HG03064 (cell line): ENCODE results near the gene IL4.
"Not testable (repeated sequence)": the region's sequence is repeated elsewhere in the genome, so short reads cannot be mapped to it uniquely, and the experiment has no call there.

Source experiments
- ATAC-seq: cut with Tn5 transposase; IDR thresholded peaks from one replicate; pipeline ENCODE4 v1.9.1; 2021; ENCODE audit warnings: low read depth; ENCODE audit not compliant: unreplicated experiment

The IL4 gene

DNA sequence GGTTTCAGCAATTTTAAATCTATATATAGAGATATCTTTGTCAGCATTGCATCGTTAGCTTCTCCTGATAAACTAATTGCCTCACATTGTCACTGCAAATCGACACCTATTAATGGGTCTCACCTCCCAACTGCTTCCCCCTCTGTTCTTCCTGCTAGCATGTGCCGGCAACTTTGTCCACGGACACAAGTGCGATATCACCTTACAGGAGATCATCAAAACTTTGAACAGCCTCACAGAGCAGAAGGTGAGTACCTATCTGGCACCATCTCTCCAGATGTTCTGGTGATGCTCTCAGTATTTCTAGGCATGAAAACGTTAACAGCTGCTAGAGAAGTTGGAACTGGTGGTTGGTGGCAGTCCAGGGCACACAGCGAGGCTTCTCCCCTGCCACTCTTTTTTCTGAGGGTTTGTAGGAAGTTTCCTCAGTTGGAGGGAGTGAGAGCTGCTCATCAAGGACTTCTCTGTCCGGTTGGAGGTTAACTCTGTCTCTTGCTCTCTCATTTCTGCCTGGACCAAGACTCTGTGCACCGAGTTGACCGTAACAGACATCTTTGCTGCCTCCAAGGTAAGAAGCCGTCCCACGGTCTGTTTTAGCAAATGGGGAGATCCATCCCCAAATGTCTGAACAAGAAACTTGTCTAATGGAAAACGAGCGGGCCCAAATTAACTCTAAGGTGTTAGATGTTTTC, at the start of gene IL4:
IL4 (plus strand) TSS at position 51 of the 692 bp plus-strand sequence; CDS start at position 113, 62 bp downstream.
- ATAC-seq = no peak

DNA sequence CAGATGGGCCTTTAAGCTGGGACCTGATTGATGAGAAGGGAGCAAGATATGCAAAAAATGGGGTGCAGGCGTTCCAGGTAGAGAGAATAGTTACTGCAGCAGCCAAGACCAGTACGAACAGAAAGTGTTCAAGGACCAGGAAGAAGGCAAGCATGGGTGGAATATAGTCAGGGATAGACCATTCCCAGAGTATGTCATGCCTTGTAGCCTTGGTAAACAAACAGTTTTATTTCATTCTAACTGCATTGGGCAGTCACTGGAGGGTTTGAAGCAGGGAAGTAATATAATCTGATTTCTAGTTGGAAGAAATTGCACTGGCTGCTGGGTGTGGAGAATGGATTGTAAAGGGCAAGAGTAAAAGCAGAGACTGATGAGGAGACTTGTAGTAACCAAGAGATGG, 46.3 kb upstream of the IL4 start:
- no peak for ATAC-seq

GRCh38 chr5:132628814-132629213, 45.0 kb upstream of the IL4 start:
- no peak for ATAC-seq

DNA sequence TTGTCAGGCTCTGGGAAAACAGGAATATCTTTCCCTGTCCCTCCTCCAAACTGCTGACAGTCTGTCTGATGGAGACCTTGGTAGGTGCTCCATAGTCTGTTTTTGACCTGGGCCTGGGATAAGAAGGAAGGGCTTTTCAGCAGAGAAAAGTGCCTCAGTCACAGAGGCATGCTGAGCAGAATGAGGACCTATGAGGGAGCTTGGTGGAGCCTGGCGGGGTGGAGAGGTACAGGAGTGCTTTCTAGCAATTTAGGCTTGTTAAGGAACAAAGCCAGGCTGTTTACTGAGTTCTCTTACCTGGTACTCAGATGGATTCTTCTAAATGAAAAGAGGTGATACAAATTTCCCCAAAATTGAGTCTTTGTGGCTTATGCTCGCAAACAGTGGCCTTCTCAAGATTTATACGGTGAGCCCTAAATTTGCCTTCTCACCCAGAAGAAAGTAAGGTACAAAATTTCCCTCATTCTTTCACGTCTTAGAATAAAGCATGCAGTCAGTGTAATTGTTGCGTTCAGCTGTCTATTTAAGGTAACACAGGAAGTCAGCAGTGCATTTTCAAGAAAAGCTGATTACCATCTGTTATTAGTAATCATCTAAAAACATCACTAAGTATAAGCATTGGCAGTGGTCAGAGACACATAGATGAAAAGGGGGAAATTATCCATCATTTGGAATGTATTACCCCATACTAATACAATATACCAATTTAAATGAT, 44.4 kb upstream of the IL4 start:
- ATAC-seq = peak; percentile 66

DNA sequence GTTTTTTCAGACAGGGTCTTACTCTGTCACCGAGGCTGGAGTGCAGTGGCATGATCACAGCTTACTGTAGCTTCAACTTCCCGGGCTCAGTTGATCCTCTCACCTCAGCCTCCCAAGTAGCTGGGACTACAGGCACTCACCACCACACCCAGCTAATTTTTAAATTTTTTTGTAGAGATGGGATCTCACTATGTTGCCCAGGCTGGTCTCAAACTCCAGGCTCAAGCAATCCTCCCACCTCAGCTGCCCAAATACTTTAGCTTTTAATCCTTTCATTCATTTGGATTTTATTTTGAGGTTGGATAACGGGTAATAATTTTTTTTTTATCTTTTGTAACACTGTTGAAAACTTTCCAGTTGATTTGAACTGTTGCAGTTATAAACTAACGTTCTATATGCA, 40.2 kb upstream of the IL4 start:
- ATAC-seq = not testable (repeated sequence)

- ATAC-seq = no peak
These were observed 37.9 kb upstream of the IL4 start for GRCh38 chr5:132635873-132636272.

- no peak for ATAC-seq
These were observed 36.5 kb upstream of the IL4 start for GRCh38 chr5:132637241-132637640.

DNA sequence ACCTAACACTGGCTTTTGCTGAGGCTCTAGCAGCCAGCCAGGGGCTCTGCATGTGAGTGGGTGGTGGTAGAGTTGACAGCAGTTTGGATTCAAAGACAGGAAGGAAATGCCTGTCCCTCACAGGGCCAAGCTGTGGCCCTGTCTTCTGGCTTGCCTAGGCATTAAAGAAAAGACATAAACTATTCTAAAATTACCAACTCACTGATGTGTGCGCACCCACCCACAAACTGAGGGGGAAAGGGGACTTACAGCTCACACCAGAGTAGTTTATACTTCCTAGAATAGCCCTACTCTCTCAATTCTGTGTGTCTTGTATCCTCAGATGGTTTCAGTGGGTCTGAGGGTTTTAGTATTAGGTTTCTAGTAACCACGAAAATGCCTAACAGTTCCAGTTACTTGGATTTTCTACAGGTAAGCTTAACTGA, 34.1 kb upstream of the IL4 start:
- ATAC-seq = peak; percentile 68

- ATAC-seq = peak; percentile 34
These were observed 33.2 kb upstream of the IL4 start for GRCh38 chr5:132640613-132641012.

GRCh38 chr5:132641241-132641723, 32.5 kb upstream of the IL4 start:
- no peak for ATAC-seq

DNA sequence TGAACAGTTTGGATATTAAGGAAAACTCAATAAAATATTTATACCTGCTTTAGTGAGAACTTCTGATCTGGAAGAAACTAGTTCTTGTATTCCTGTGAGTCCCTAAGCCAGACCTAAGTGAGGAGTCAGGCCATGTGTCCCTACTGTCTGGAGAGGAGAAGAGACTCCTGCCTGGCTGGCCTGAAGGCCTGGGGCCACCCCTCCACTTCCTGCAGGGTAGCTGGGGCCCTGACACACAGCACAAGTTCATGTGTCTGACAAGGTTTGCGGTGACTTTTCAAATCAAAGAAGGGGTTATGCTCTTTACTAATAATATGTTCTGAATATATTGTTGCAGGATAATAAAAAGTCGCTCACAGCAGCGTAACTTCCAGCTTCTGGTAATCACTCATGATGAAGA, 31.9 kb upstream of the IL4 start:
- ATAC-seq = no peak

DNA sequence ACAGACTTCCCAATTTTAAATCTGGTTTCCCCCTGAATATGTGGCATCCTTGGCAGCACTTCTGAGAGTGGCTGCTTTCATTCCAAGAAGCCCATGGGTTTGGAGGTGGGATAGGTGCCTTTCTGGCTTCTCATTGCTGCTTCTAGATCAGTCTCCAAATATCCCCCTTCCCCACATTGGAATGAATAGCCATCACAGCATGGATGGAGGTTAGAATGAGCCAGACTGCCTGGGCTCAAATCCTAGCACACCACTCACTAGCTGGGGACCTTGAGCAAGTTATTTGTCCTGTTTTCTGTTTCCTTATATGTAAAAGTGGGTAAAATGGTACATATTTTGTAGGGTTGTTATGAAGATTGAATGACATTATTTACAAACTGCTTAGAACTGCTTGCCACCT, 29.6 kb upstream of the IL4 start:
- ATAC-seq = no peak

DNA sequence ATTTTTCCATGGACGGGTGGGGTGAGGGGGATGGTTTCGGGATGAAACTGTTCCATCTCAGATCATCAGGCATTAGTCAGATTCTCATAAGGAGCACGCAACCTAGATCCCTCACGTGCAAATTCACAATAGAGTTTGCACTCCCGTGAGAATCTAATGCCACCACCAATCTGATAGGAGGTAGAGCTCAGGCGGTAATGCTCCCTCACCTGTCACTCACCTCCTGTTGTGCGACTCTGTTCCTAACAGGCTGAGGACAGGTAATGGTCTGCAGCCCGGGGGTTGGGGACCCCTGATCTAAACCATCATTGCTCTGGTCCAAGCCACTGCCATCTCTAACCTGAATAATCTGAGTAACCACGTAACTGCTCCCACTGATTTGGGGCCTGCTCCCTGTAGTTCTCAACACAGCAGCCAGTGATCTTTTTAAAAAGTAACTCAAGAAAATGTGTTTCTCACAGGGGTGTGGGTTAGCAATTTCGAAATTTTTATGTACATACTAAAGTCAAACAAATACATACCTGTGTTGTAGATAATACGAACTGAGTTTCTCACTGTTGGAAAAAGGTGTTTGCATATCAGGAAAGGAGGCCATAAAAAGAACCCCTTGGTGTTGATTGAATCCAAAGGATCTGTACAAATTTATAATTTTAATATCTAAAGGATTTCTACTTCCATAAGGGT, 27.1 kb upstream of the IL4 start:
- ATAC-seq = no peak

GRCh38 chr5:132647473-132647872, 26.3 kb upstream of the IL4 start:
- no peak for ATAC-seq

- no peak for ATAC-seq
These were observed 25.4 kb upstream of the IL4 start for GRCh38 chr5:132648355-132648754.

GRCh38 chr5:132651838-132652469, 21.8 kb upstream of the IL4 start:
- no peak for ATAC-seq

DNA sequence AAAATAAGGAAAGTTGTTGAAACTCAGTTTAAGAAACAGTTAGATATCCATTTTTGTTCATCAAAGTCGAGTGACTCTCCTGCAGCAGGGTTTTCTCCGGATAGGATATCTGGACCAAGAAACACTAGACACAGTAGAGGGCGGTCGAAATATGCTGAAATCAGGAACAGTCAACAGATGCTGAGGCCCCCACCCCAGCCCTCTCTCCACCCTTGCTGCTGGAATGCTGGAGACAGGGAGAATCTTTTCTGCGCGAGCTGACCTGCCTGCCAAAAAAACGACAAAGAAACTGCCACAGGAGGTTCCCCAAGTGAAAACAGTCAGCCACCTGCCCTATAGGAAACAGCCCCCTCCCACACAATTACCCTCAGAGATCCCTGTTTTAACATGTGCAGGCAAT, 20.1 kb upstream of the IL4 start:
- ATAC-seq = no peak

GRCh38 chr5:132655821-132656773, 17.7 kb upstream of the IL4 start:
- no peak for ATAC-seq

- no peak for ATAC-seq
These were observed 16.9 kb upstream of the IL4 start for GRCh38 chr5:132656774-132657355.
